SK-N-SH (cell line): ENCODE results near the gene MON2. TPM values are rescaled to one million over a fixed set of nuclear protein-coding genes. Genes with fewer than 3 reads are reported as not detected.
A peak's percentile ranks its signal among the peaks of the same experiment; 100 is the strongest.

ENCODE experiments used
- CTCF ChIA-PET: fragments of 300-600, 350-600 bp; formaldehyde crosslinking; extraction: SDS; loops from one replicate; lab custom pipeline; 2021; lab: Yijun Ruan, JAX
- POLR2A ChIA-PET: fragments of 350-600 bp; sonication (Branson Sonifier 250); formaldehyde crosslinking; extraction: SDS; loops from one replicate; lab custom pipeline; 2020; ENCODE audit warnings: antibody characterized with exemption, inconsistent platforms; lab: Yijun Ruan, JAX
- DNase-seq: peaks from one replicate; pipeline ENCODE4 v3.0.0; 2012
- H2AFZ ChIP-seq: fragments of 200-600 bp; sonication (generic); 2 replicates; pipeline ENCODE4 v1.8.1; 2016; ENCODE audit warnings: antibody characterized with exemption, mild to moderate bottlenecking, low read depth
- H3F3A ChIP-seq: fragments of 200-600 bp; sonication (generic); replicated peaks from 2 replicates; pipeline ENCODE3; 2016; ENCODE audit warnings: antibody characterized with exemption, mild to moderate bottlenecking; ENCODE audit not compliant: insufficient read depth
- H3K27ac ChIP-seq, 2 experiments: fragments of 200-500 bp in 1 of 2; fragments of 200-600 bp in 1 of 2; sonication (Bioruptor generic) in 1 of 2; sonication (generic), shearing (Covaris generic) in 1 of 2; 2 replicates each; pipeline versions ENCODE4 v1.5.1 to v1.6.1; 2014 to 2016; ENCODE audit warnings: low read depth in 2 of 2, inconsistent platforms in 1 of 2, low read length in 1 of 2, mild to moderate bottlenecking in 1 of 2, mixed read lengths in 1 of 2
- H3K27me3 ChIP-seq: fragments of 200-600 bp; sonication (generic), shearing (Covaris generic); 2 replicates; pipeline ENCODE4 v1.6.1; 2016; ENCODE audit warnings: mixed run types; ENCODE audit not compliant: insufficient read depth
- H3K36me3 ChIP-seq, 2 experiments: fragments of 200-500 bp in 1 of 2; fragments of 200-600 bp in 1 of 2; sonication (Bioruptor generic) in 1 of 2; sonication (generic) in 1 of 2; replicated peaks in 1 of 2; 2 replicates each; pipeline versions ENCODE3 to v1.5.1; 2014 to 2016; ENCODE audit warnings: low read length in 1 of 2, mild to moderate bottlenecking in 1 of 2; ENCODE audit not compliant: insufficient read depth in 2 of 2, control insufficient read depth in 1 of 2
- H3K4me1 ChIP-seq, 2 experiments: fragments of 200-500 bp in 1 of 2; fragments of 200-600 bp in 1 of 2; sonication (Bioruptor generic) in 1 of 2; sonication (generic), shearing (Covaris generic) in 1 of 2; 2 replicates each; pipeline versions ENCODE4 v1.5.1 to v1.6.1; 2014 to 2016; ENCODE audit warnings: low read depth in 1 of 2, low read length in 1 of 2, mixed run types in 1 of 2; ENCODE audit not compliant: insufficient read depth in 2 of 2, control insufficient read depth in 1 of 2
- H3K4me2 ChIP-seq: fragments of 200-600 bp; sonication (generic), shearing (Covaris generic); 2 replicates; pipeline ENCODE4 v1.6.1; 2017; ENCODE audit warnings: mixed run types
- H3K4me3 ChIP-seq, 2 experiments: fragments of 200-500 bp in 1 of 2; fragments of 200-600 bp in 1 of 2; sonication (Bioruptor generic) in 1 of 2; sonication (generic), shearing (Covaris generic) in 1 of 2; 2 replicates each; pipeline versions ENCODE4 v1.5.1 to v1.8.1; 2014 to 2016; ENCODE audit warnings: low read depth in 2 of 2, inconsistent platforms in 1 of 2, low read length in 1 of 2, mild to moderate bottlenecking in 1 of 2, mixed read lengths in 1 of 2, moderate library complexity in 1 of 2
- H3K79me2 ChIP-seq: fragments of 200-600 bp; sonication (generic); 2 replicates; pipeline ENCODE4 v1.8.1; 2017; ENCODE audit warnings: mild to moderate bottlenecking; ENCODE audit not compliant: insufficient read depth
- H3K9ac ChIP-seq: fragments of 200-600 bp; sonication (generic); 2 replicates; pipeline ENCODE4 v1.6.1; 2017; ENCODE audit warnings: mixed run types
- H3K9me2 ChIP-seq: fragments of 200-600 bp; sonication (generic); 2 replicates; pipeline ENCODE4 v1.6.1; 2017; ENCODE audit warnings: mixed run types
- H3K9me3 ChIP-seq: fragments of 200-600 bp; sonication (generic); 2 replicates; pipeline ENCODE4 v1.6.1; 2017; ENCODE audit warnings: mixed run types, mild to moderate bottlenecking, moderate library complexity
- H4K20me1 ChIP-seq: fragments of 200-600 bp; sonication (generic); 2 replicates; pipeline ENCODE4 v1.6.1; 2017; ENCODE audit warnings: mild to moderate bottlenecking, mixed run types; ENCODE audit not compliant: insufficient read depth
- EZH2phosphoT487 ChIP-seq: fragments of 200-600 bp; sonication (generic); IDR thresholded peaks from 2 replicates; pipeline ENCODE4 v1.6.1; 2017; ENCODE audit warnings: low read depth, mixed run types, mild to moderate bottlenecking, antibody characterized with exemption, moderate library complexity, borderline replicate concordance
- GABPA ChIP-seq: IDR thresholded peaks from 2 replicates; pipeline ENCODE4 v1.4.0; 2012; ENCODE audit warnings: low read depth, mild to moderate bottlenecking
- MXI1 ChIP-seq: IDR thresholded peaks from 2 replicates; pipeline ENCODE4 v1.6.1; 2012; ENCODE audit warnings: mild to moderate bottlenecking, low read depth, low read length, improper control_type of control experiment
- NFIC ChIP-seq: IDR thresholded peaks from 2 replicates; pipeline ENCODE4 v1.4.0; 2012; ENCODE audit warnings: borderline replicate concordance
- RAD21 ChIP-seq: IDR thresholded peaks from 2 replicates; pipeline ENCODE4 v1.6.1; 2012; ENCODE audit warnings: mild to moderate bottlenecking, low read length
- RCOR1 ChIP-seq: fragments of 150-350 bp; IDR thresholded peaks from 2 replicates; pipeline ENCODE4 v1.6.1; 2017; ENCODE audit warnings: antibody characterized with exemption, low read length
- RXRA ChIP-seq: IDR thresholded peaks from 2 replicates; pipeline ENCODE4 v1.4.0; 2012; ENCODE audit warnings: low read depth, mild to moderate bottlenecking, borderline replicate concordance
- SMC3 ChIP-seq: IDR thresholded peaks from 2 replicates; pipeline ENCODE4 v1.6.1; 2012; ENCODE audit warnings: low read depth, low read length, improper control_type of control experiment
- USF1 ChIP-seq: IDR thresholded peaks from 2 replicates; pipeline ENCODE4 v1.4.0; 2012; ENCODE audit warnings: low read depth, borderline replicate concordance
- WGBS: methylation state at CpG from one replicate; pipeline ENCODE4 v1.1.6; 2017; ENCODE audit warnings: low lambda C conversion rate; 5-methylcytosine and 5-hydroxymethylcytosine counted together
- polyA plus RNA-seq, 3 experiments: library from polyadenylated mRNA; depleted of rRNA; stranded (reverse); fragments of >200 nt; gene quantifications; 2 replicates each; pipeline ENCODE4 v1.2.3, GENCODE V29; 2012
- TF ChIP-seq, protein P1 (sequence below): fragments of 200-600 bp; sonication (generic); IDR thresholded peaks from 2 replicates; pipeline ENCODE4 v1.6.1; 2017; ENCODE audit warnings: antibody characterized with exemption, mild to moderate bottlenecking, moderate library complexity
- TF ChIP-seq, protein P2 (sequence below): fragments of 150-350 bp; IDR thresholded peaks from 2 replicates; pipeline ENCODE4 v1.6.1; 2016; ENCODE audit warnings: mild to moderate bottlenecking, low read depth, low read length

The MON2 gene
- polyA plus RNA-seq, 1 of the 3 experiments (the other 2 are of a cell fraction) = 4.4 TPM

DNA sequence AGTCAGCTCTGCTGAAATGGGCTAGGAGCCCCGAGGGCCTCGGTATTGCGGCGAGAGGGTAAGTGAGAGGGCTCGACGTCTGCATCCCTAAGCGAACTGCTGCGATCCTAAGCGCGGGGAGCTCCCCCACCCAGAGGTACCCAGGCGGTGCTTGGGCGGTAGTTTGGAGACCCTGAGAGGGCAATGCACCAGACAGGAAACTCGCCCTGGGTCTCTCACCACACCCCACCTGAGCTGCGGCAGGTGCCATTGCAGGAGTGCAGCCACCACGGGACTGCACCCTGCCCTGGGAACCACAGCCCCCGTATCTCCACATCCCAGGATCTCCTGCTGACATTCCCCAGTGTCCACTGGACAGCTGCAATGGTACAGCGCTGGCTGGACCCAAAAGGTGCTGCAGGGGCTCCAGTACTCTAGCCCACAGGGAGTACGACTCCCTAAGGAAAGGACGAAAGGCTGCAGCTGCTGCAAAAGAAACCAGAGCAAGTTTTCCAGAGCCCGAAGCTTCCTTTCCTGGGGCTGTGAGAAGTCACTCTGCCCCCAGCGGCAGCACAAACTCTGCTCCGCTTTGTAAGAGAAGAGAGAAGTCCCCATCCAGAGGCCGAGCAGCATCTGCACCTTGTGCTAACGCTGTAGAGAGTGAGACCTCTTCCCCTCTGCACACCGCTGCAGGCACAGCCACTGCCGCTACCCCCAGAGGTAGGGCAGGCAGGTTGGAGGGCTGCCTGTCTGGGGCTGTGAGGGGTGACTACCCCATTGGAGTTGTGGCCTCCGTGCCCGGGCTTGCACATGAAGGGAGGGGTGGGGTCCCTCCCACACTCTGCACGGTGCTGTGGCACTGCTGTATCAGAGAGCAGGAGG, 31.1 kb upstream of the MON2 start (continued):
- TF ChIP-seq, protein P1, sequence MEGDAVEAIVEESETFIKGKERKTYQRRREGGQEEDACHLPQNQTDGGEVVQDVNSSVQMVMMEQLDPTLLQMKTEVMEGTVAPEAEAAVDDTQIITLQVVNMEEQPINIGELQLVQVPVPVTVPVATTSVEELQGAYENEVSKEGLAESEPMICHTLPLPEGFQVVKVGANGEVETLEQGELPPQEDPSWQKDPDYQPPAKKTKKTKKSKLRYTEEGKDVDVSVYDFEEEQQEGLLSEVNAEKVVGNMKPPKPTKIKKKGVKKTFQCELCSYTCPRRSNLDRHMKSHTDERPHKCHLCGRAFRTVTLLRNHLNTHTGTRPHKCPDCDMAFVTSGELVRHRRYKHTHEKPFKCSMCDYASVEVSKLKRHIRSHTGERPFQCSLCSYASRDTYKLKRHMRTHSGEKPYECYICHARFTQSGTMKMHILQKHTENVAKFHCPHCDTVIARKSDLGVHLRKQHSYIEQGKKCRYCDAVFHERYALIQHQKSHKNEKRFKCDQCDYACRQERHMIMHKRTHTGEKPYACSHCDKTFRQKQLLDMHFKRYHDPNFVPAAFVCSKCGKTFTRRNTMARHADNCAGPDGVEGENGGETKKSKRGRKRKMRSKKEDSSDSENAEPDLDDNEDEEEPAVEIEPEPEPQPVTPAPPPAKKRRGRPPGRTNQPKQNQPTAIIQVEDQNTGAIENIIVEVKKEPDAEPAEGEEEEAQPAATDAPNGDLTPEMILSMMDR = peak; percentile 63

DNA sequence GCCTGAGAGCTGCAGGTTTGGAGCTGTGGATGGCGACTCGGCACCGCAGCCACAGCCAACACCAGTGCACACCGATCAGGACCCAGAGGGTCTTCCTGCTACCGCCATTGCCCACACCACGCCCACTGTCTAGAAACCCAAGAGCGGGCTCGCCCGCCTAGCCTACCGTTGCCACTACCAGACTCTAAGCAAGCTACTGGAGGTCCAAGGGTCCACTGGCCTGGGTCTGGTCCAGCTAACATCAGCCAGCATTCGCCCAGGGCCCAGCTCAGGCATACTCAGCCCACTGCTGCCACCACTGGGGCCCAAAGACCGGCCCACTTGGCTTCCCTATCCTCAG, 30.5 kb upstream of the MON2 start:
- CTCF ChIA-PET = interaction anchor here (0.9 to 7.2 kb wide), 18 partner anchors 8 to 382 kb away, joined by 3 to 189 read pairs (median 8); partner anchors contain the start of gene MON2
- no peaks in the 10 kb centered on the region for H3K9me3 ChIP-seq

GRCh38 chr12:62438098-62438692, 28.4 kb upstream of the MON2 start:
- POLR2A ChIA-PET = no interaction called here
- Histone ChIP-seq H3K27me3 (no peaks in the 10 kb centered on the region), H4K20me1 (no peaks in the 10 kb centered on the region), H3K9me2 (no peaks in the 10 kb centered on the region), H3K27ac (no peak overlapping the region), H3K9me3 (peaks cover 14% of the 10 kb centered on the region; the same call in 1 of the 2 replicates), H3F3A (peaks cover 5% of the 10 kb centered on the region), H3K4me3 (no peak overlapping the region), H3K9ac (no peak overlapping the region), H3K36me3 (no peaks in the 10 kb centered on the region), H3K4me2 (no peak overlapping the region), H3K4me1 (peaks cover 0 to 14% of the 10 kb centered on the region in 2 experiments; a peak in 2 of 4 replicates), H2AFZ (peak overlapping the region; percentile 71), H3K79me2 (no peaks in the 10 kb centered on the region)
- TF ChIP-seq RAD21 (peak; percentile 80), NFIC (no peak), SMC3 (peak; percentile 65), GABPA (no peak), RCOR1 (no peak)
- TF ChIP-seq, protein P1 = peak; percentile 86
- 7% methylated on average over 6 of the region's 6 CpGs for WGBS
- peak; percentile 49 for DNase-seq
- CTCF ChIA-PET = interaction anchor here (0.6 to 7.2 kb wide), 46 partner anchors 10 to 378 kb away, joined by 3 to 189 read pairs (median 4); partner anchors contain the start of gene MON2

More for the DNA sequence above, 30.5 kb upstream of the MON2 start:
- H3K9me2 ChIP-seq = no peaks in the 10 kb centered on the region
- no peak overlapping the region for H3K27ac ChIP-seq
- POLR2A ChIA-PET = no interaction called here
- H3K4me3 ChIP-seq = peak overlapping the region in 1 of 2 experiments; percentile 58; a peak in 1 of 4 replicates
- H3F3A ChIP-seq = peaks cover 5% of the 10 kb centered on the region
- no peaks in the 10 kb centered on the region for H3K79me2 ChIP-seq
- no peak for TF ChIP-seq NFIC
- no peak for TF ChIP-seq EZH2phosphoT487
- TF ChIP-seq, protein P2, sequence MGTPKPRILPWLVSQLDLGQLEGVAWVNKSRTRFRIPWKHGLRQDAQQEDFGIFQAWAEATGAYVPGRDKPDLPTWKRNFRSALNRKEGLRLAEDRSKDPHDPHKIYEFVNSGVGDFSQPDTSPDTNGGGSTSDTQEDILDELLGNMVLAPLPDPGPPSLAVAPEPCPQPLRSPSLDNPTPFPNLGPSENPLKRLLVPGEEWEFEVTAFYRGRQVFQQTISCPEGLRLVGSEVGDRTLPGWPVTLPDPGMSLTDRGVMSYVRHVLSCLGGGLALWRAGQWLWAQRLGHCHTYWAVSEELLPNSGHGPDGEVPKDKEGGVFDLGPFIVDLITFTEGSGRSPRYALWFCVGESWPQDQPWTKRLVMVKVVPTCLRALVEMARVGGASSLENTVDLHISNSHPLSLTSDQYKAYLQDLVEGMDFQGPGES = no peak
- no peak for TF ChIP-seq MXI1
- TF ChIP-seq USF1 = no peak
- no peak for TF ChIP-seq RXRA
- 0 out of 2 replicates have a peak overlapping the region, but pooled peaks have one; percentile 78 for H3K4me2 ChIP-seq
- 88% methylated on average over 5 of the region's 12 CpGs for WGBS
- H3K36me3 ChIP-seq = no peaks in the 10 kb centered on the region
- no peak overlapping the region for H3K9ac ChIP-seq
- no peaks in the 10 kb centered on the region for H4K20me1 ChIP-seq
- peaks cover 0 to 14% of the 10 kb centered on the region in 2 experiments; a peak in 2 of 4 replicates for H3K4me1 ChIP-seq
- no peak overlapping the region for H2AFZ ChIP-seq
- no peaks in the 10 kb centered on the region for H3K27me3 ChIP-seq
- no peak for DNase-seq
